AG09309 (cell line): ENCODE measurements around the gene DOCK2.

Experiments
- DNase-seq: peaks from one replicate; pipeline ENCODE4 v3.0.0-alpha.2; 2010; ENCODE audit warnings: low read depth
- H3K4me3 ChIP-seq: 2 replicates; pipeline ENCODE4 v1.5.1; 2011; ENCODE audit warnings: mild to moderate bottlenecking, low read depth, low read length, moderate library complexity; ENCODE audit not compliant: control insufficient read depth
- TF ChIP-seq, protein P1 (sequence below): IDR thresholded peaks from 2 replicates; pipeline ENCODE4 v1.5.1; 2011; ENCODE audit warnings: mild to moderate bottlenecking, low read depth, low read length, inconsistent platforms; ENCODE audit not compliant: insufficient read depth, control insufficient read depth; ENCODE audit errors: missing control alignments

The DOCK2 gene

DNA sequence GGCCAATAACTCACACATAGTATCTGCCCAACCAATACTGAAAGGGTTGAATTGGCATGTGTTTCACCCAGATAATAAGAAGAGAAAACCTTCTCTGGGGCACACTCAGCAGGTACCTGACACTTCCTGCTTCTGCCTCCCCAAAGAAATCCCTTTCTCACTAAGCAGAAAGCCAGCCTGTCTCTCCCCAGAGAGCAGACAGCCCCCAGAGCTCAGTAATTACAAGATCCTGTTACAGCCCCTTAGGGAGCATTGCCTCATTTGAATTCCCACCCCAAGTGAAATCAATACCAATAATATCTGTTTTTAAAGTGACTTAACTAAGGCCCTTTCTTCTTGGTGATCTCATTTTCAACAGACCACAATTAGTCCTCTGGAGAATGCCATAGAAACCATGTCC is 430.1 kb downstream of the DOCK2 start:
- DNase-seq: no peak
- TF ChIP-seq, protein P1, sequence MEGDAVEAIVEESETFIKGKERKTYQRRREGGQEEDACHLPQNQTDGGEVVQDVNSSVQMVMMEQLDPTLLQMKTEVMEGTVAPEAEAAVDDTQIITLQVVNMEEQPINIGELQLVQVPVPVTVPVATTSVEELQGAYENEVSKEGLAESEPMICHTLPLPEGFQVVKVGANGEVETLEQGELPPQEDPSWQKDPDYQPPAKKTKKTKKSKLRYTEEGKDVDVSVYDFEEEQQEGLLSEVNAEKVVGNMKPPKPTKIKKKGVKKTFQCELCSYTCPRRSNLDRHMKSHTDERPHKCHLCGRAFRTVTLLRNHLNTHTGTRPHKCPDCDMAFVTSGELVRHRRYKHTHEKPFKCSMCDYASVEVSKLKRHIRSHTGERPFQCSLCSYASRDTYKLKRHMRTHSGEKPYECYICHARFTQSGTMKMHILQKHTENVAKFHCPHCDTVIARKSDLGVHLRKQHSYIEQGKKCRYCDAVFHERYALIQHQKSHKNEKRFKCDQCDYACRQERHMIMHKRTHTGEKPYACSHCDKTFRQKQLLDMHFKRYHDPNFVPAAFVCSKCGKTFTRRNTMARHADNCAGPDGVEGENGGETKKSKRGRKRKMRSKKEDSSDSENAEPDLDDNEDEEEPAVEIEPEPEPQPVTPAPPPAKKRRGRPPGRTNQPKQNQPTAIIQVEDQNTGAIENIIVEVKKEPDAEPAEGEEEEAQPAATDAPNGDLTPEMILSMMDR: no peak
- H3K4me3 ChIP-seq: no peak overlapping the region

DNA sequence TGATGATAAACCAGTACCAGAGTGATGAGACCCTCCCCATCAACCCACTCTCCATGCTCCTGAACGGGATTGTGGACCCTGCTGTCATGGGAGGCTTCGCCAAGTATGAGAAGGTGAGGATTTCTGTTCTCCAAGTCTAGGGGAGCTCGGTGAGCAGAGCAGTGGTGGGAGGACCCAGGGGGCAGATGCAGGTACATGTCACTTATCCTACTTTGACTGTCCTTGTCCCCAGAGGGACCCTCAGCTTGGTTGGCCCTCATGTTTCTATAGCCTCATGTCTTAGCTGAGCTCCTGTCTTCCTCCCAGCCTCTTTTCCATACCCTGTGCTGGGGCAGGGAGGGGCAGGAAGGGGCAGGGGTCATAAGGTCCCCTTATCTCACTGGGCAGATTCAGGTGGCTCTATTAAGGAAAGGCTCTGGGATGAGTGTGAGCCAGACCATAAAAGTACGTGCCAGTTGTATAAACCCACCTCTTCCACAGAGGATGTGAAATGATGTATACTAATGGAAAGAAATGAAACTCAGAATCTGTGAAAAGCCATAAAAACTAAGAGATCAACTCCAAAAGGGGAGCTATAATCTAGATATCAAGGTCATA is 430.6 kb downstream of the DOCK2 start:
- TF ChIP-seq, protein P1: no peak
- H3K4me3 ChIP-seq: no peak overlapping the region
- DNase-seq: no peak

DNA sequence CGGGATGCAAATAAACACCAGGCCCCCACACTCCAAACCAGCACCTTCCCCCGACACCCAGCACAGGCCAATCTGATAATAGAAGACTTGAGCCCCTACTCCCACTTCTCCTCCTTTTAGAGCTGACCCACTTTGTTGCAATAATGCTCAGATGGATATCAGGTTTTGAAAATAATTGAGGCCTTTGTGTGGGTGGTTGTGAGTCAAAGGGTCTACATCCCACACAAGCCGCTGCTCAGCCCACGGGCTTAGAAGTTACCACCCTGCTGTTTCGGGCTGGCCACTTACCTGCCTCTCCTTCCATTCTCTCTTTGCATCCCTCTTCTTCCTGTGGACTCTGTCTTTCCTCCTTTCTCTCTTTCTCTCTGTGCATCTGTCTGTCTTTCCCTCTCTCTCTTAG is 432.4 kb downstream of the DOCK2 start:
- H3K4me3 ChIP-seq: no peak overlapping the region
- TF ChIP-seq, protein P1: no peak
- DNase-seq: no peak

GRCh38 chr5:170070556-170071412 is 433.7 kb downstream of the DOCK2 start:
- TF ChIP-seq, protein P1: peak; percentile 85
- H3K4me3 ChIP-seq: no peak overlapping the region
- DNase-seq: peak; percentile 3

DNA sequence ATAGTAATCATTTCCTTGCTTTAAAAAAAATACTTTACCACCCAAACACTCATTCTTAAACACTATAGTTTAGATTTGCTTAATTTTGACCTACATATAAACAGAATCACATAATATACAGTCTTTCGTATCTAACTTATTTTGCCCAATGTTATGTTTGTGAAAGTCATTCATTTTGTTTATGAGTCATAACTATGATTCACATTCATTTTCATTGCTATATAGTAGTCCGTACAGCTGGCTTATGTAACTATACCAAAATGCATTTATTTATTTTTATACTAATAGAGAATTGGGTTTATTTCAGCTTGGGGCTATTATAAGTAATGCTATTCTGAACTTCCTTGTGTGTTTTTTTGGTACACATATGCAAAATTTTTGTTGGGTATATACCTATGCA is 434.7 kb downstream of the DOCK2 start:
- DNase-seq: no peak
- TF ChIP-seq, protein P1: no peak
- H3K4me3 ChIP-seq: no peak overlapping the region

- no peak for DNase-seq
- TF ChIP-seq, protein P1: no peak
- no peak overlapping the region for H3K4me3 ChIP-seq
These were observed 438.6 kb downstream of the DOCK2 start for GRCh38 chr5:170075696-170076095.
